Activated CD4-positive, alpha-beta T cell treated with anti-CD3 and anti-CD28 coated beads for 48 hours (primary cell): Measurements from ENCODE around the gene TRH.
A peak's percentile ranks its signal among the peaks of the same experiment; 100 is the strongest.
"Not testable (repeated sequence)": the region's sequence is repeated elsewhere in the genome, so short reads cannot be mapped to it uniquely, and the experiment has no call there.

Experiments
- DNase-seq: peaks from one replicate; pipeline ENCODE4 v3.0.0-alpha.2; 2020

Gene TRH

GRCh38 chr3:129966876-129967275 lies 7.6 kb upstream of the TRH start:
- no peak for DNase-seq

DNA sequence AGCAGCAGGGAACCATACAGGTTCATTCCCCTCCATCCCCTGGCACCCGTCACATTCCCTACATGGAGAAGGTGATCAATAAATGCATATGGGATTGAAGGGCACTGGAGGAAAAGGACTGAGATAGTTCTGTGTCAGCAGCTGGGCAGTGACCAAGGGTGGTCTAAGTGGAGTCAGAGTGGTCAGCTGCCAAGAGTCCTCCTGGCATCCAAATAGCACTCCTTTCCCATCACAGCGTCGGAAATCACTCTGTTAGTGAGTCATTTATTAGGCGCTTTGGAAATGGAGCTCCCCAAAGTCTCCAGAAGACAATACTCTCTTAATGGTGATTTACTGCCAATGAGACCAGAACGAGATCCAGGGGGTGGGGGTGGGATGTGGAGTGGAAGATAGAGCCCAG lies 6.8 kb upstream of the TRH start:
- no peak for DNase-seq

DNA sequence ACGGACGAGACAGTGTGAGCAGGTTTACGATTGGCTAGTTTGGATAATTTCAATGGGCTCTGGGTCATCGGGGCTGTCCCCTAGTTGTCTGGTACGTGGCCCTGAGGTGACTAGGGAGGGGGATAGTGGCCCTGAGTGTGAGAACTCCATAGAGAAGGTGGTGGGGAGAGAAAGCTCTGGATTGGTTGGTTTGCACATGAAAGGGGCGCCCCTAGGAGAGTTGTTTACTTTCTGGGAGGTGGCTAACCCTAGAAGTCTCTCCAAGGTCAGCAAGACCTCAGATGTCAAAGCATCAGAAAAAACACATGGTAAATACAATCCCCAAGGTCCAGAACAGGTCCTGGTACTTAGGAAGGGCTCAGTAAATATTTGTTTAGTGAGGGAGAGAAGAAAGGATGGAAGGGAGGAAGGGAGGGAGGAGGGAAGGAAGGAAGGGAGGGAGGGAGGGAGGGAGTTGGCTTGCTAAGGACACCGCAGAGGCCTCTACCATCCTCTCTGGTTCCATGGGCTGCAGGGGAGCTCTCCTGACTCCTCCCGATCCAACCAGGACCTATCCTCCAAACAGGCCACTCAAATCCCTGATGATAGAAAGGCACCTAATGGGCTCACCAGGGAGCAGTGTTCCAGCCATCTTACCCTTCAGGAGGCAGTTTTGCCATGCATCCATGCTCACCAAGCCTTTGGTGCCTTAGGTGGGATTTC lies 3.0 kb upstream of the TRH start:
- DNase-seq, result no peak

GRCh38 chr3:129972301-129972700 lies 2.2 kb upstream of the TRH start:
- no peak for DNase-seq

- DNase-seq, result no peak
Measured at GRCh38 chr3:129973853-129974563, 512 bp upstream of the TRH start.

- peak; percentile 38 for DNase-seq
Measured at GRCh38 chr3:129974833-129975704, 549 bp downstream of the TRH start.

DNA sequence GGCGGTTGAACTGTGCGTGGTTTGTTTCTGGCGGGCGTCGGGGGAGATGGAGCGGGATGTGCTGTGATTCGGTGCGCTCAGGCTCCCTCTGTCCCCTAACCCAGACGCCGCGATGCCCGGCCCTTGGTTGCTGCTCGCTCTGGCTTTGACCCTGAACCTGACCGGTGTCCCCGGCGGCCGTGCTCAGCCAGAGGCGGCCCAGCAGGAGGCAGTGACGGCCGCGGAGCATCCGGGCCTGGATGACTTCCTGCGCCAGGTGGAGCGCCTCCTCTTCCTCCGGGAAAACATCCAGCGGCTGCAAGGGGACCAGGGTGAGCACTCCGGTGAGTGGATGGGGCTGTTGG lies 1.2 kb downstream of the TRH start:
- DNase-seq, result no peak

GRCh38 chr3:129976286-129976685 lies 1.8 kb downstream of the TRH start:
- no peak for DNase-seq

- DNase-seq, result no peak
Measured at GRCh38 chr3:129978123-129978522, 3.6 kb downstream of the TRH start.

DNA sequence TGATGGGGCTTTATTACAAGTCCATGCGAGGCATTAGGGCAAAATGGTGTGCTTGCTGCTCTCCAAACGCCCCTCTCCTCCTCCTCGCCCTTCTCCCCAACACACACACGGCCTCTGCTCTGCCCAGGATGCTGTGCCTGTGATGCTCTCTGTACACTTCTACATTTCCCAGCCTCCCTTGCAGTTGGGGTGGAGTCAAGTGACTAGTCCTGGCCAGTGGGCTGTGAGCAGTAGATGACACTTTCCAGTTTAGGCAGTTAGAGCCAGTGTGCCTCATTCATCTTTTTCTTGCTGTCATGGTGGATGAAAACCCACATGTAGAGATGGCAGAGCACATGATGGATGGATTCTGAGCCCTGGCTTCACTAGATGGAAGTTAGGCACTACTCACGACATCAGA lies 5.4 kb downstream of the TRH start:
- DNase-seq, result no peak

GRCh38 chr3:129983561-129983960 lies 9.0 kb downstream of the TRH start:
- no peak for DNase-seq

- no peak for DNase-seq
Measured at GRCh38 chr3:129984125-129984524, 9.6 kb downstream of the TRH start.

GRCh38 chr3:129985113-129985512 lies 10.6 kb downstream of the TRH start:
- no peak for DNase-seq

DNA sequence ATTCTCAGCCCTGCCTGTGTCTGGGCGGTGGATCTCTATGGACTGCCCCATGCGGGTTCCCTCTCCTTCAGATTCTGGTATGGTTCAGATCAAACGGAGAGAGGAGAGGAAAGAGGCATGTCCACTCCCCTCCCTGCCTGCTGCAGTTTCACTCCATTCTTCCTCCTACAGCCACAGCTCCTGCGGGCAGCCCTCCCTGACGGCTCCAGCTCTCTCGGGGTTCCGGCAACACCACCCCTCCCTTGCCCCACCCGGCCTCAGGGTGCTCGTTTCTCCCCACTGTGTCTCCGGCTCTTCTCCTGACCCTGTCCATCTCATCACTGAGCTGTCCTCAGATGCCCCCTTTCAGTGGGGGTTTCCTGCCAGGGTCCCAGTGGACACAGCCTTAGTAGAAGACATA lies 13.9 kb downstream of the TRH start:
- DNase-seq, result no peak

GRCh38 chr3:129989414-129989813 lies 14.9 kb downstream of the TRH start:
- no peak for DNase-seq

- no peak for DNase-seq
Measured at GRCh38 chr3:129992781-129993180, 18.3 kb downstream of the TRH start.

DNA sequence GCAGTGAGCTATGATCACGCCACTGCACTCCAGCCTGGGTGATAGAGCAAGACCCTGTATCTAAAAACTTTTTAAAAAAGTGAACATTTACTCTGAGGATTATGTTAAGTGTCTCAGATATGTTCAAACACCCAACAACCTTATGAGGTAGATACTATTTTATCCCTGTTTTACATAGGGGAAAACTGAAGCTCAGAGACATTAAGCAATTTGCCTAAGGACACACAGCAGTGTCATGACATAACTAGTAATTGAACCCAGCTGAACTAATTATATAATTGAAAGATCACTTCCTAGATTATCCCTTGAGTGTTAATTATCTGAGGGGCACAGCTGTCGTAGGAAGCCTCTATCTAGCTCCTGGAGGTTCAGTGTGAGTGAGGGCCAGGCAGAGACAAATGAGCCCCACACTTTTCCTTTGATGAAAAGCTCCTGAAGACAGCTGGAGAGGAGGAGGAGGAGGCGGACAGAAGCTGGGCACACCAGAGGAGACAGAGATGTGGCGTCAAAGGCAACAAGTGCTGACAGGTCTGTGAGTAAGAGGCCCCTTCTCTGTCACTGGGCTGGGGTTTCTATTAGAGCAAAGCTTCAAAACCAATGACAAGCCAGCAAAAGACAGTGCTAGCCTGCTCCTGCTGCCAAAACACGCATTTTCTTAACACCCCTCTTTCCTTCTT lies 20.5 kb downstream of the TRH start:
- DNase-seq, result no peak

GRCh38 chr3:129996073-129996472 lies 21.6 kb downstream of the TRH start:
- no peak for DNase-seq

DNA sequence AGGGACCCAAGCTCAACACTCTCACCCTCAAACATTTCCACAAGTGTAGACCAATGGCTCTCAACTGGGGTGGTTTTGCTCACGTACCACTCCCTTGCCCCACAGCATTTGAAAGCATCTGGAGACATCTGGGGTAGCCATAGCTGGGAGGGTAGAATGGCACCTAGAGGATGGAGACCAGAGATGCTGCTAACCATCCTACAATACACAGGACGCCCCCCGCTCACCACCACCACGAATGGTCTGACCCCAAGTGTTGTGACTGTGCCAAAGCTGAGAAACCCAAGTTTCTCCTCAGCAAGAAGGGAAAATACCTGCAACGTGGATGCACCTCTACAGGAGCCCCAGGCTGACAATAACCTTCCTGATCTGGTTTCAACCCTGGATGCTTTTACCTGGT lies 24.7 kb downstream of the TRH start:
- DNase-seq, result not testable (repeated sequence)

DNA sequence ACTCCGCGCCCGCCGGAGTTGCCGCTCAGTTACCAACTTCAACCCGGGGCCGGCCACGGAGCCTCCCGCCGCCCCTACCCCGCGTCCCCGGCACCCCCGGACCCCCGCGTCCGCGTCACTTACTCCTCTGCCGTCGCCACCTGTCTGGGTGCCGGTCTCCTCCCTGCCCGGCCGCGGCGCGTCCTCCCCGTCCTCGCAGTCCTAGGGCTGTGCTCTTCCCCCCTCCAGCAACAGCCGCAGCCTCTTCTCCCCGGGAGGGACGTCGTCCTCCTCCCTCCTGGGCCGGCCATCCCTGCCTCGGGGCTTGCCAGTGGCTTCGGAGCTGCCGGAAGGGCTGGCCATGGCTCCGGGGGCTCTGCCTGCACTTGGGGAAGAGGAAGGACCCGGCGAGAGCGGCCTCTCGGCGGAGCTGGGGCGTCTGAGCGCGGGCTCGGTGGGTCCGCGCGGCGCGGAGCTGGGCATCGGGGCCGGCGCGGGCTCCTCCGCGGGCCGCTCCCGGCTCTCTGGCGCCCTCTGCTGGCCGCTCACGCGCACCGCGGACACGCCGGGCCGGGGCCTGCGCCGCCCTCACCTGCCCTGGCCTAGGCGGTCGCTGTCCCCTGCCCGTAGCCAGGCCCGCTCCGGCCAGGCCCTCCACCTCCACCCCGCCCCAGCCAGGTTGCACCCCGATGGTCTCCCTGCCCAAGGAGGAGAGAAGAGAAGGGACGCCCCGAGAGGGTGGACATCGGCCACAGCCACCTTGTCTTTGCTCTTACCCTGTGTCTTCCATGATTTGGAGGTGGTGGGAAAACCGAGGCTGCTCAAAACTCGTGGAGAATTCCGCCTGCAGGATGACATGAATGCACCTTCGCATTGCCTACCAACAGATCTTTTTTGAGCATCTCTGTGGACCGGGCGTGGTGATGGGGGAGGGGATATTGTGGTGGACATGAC lies 28.4 kb downstream of the TRH start:
- peak; percentile 70 for DNase-seq

GRCh38 chr3:130010556-130010955 lies 36.0 kb downstream of the TRH start:
- DNase-seq, result no peak

- not testable (repeated sequence) for DNase-seq
Measured at GRCh38 chr3:130012108-130012507, 37.6 kb downstream of the TRH start.
